NB4 (cell line): ENCODE measurements around the gene DAB2IP.

Experiments
- CTCF ChIP-seq: IDR thresholded peaks from one replicate; pipeline ENCODE4 v1.5.1; 2012; ENCODE audit warnings: low read depth, low read length
- MAX ChIP-seq: IDR thresholded peaks from 2 replicates; pipeline ENCODE4 v1.6.1; 2011; ENCODE audit warnings: low read depth, low read length
- MYC ChIP-seq: IDR thresholded peaks from 2 replicates; pipeline ENCODE4 v1.6.1; 2011; ENCODE audit warnings: low read depth, low read length
- POLR2A ChIP-seq: IDR thresholded peaks from 2 replicates; pipeline ENCODE4 v1.6.1; 2011; ENCODE audit warnings: mild to moderate bottlenecking; ENCODE audit not compliant: insufficient read length; ENCODE audit errors: extremely low read depth

- TF ChIP-seq CTCF, result no peak
- TF ChIP-seq POLR2A, result no peak
- TF ChIP-seq MYC, result no peak
- no peak for TF ChIP-seq MAX
Observed at GRCh38 chr9:121743441-121744001, 92.1 kb downstream of the DAB2IP start.
